HG02938 (cell line): ENCODE results near the gene IL20RB.

Source experiments
- ATAC-seq: cut with Tn5 transposase; IDR thresholded peaks from one replicate; pipeline ENCODE4 v1.9.1; 2021; ENCODE audit warnings: mild to moderate bottlenecking, moderate library complexity; ENCODE audit not compliant: unreplicated experiment

Gene IL20RB

DNA sequence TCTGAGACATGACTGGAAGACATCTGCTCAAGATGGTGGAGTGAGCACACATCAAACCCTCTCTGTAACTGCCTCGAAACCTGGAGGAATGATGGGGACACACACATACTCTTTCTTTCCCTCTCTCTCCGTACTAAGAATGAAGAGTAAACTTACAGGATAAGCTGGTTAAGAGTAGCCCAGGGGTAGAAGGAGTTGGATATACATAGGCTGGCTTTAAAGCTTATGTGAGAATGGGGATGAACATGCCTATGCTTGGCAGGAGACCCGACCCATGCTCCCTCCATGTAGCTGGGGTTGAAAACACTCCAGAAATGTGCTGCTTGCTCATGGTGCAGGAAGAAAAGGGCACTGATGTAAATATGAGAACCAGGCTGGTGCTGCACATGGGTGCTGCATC lies 68.9 kb downstream of the IL20RB start:
- ATAC-seq: no peak

DNA sequence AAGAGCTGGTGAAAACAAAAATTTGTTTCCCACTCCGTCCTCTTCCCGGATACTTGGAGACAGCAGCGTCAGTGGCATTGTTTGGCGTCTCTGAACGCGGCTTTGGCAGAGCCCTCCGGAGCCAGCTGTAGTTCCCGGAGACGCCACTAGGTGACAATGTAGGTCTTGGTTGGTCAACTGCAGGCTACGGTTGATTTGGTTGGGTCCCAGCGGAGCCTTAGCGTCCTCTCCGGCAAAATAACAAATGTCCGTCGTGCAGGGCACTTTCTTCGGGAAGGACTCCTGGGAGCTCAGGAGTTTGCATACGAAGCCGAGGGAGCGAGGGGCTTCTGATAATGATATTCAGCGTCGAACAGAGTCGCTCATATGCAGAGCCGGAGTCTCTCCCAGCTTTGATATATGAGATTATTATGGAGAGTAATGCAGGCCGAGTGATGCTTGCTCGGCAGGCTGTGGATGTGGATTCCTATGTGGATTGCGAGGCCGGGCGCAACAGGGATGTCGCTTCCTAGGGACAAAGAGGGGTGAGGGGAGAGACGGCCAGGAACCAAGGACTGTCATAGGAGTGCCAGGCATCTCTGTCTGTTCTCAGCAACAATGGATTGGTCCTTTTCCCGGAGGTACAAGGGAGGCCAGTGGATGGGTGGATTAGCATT lies 74.8 kb downstream of the IL20RB start:
- peak; percentile 81 for ATAC-seq

DNA sequence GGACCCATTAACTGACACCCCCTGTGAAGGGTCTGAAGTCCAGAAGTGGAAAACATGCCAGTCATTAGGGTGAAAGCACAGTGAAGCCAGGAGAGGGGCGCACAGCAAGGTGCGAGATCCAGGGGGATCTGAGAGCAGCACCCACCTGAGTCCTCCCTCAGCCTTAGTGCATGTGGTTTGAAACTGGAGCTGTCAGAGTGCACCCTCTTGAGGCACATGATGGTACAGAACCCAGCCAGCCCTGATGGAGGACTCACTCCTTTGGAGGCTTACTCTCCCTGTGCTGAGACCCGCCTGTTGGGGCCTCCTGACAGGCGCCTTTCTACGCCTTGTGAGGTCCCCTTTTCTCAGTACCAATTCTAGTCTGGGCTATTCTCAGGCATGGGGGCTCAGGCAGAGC lies 77.8 kb downstream of the IL20RB start:
- ATAC-seq: no peak

DNA sequence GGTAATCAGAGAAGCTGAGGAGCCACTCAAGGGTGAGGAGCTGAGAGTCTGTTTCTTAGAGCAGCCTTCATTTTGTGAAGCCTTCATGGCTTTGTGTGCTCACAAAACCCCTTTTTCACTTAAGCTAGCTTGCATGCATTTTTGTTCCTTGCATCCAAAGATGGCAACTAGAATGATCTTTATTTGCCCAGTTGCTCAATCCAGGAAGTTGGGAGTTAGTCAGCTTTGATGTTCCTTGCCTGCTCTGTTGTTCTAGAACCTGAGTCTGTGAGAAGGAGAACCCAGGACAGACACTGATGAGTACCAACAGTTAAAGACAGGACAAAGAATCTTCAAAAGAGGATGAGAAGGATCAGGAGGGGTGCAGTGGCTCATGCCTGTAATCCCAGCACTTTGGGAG lies 81.8 kb downstream of the IL20RB start:
- ATAC-seq: no peak

DNA sequence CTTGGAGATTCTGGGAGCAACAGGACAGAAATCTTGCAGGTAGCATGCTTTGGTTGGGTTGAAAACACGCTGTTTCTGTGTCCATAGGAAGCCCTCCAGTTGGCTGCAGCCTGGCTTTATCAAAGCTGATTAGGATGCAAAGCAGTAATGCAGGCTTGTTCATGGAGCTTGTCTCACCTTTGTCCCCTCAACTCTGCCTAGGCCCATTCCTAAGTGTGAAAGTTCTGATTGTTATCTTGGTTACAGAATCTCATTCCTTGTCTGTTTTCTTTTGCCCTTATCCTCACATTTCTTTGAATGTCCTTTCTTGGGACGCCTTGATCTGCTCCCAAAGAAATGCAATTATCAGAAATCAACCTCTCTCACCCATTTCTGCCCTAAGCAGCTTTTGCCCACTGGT lies 83.5 kb downstream of the IL20RB start:
- no peak for ATAC-seq

DNA sequence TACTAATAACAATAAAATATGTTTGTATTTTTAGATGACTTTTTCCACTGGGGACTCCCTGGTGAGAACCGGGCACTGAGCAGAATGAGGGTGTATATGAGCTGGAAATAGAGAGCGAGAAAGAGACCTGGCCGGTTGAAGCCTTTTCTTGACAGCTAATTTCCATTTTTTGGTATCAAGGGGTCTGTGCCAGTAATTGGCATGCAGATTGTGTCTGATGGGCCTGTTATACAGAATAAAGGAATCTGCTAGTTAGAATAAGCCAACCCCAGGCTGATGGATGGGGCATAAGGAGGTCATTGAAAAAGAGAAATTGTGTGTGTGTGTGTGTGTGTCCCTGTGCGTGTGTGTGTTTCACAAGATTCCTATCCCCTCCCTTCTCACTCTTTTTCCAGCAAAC lies 83.9 kb downstream of the IL20RB start:
- no peak for ATAC-seq

DNA sequence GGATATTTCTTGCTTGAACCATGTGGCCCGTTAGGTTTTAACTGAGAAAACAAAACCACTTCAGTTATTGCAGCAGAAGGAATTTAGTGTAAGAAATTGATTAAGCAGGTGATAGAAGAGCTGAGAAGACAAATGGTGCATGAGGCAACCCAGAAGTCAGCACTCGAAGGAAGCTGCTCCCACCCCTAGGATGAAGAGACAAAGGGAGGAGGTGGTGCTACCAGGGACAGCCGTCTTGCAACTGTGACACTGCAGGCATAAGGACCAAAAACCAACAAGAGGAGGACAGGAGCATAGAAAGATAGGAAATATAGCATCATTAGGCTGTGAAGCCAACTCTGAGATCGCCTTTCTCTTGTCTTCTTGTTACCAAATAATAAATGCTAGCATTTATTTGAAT lies 89.0 kb downstream of the IL20RB start:
- no peak for ATAC-seq

DNA sequence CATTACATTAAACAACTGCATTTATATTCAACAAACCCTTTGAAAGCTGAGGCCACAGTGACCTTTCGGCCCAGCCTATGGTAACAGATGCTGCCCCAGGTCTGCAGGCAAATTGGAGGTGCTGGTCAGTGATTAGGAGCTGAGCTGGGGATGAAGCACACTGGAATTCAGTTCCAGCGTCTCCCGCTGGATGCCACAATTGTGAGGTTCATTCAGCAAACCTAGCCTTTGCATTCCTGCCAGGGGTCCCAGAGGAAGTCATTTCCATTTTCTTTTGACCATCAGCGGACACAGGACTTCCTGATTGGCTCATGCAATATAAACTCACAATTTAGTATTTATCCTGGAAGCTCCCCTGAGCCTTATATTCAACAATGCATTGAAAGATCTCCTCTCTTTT lies 89.5 kb downstream of the IL20RB start:
- no peak for ATAC-seq

DNA sequence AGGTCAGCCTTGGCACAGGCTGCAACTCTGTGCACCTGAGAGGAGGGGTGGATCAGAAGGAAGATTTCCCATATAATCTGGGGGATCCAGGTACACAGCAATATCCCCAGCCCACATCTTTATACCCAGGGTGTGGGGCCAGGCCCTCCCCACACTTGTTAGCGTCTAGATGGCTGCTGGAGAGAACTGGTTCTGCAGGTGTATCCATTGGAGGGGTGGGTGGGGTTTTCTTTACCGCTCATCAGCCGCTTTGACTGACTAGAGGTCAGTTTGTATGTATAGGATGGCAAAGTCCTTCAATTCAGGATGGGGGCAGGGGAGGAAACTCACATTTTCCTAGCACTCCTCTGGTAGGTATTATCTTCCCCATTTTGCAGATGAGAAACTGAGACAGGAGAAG lies 92.5 kb downstream of the IL20RB start:
- ATAC-seq: no peak

DNA sequence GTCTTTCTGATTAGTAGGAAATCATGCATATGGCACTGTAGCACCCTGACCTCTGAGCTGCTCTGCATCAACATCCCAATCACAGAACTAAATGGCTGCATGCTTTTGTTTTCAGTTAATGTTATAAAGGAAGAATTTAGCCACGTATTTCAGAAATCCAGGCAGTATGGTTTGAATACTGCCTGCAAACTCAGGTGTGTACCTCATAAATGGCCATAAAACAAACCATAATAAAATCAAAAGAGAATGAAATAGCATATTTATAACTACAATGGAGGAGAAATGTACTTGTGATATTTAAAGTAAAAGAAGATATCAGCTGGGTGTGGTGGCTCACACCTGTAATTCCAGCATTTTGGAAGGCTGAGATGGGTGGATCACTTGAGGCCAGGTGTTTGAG lies 94.5 kb downstream of the IL20RB start:
- no peak for ATAC-seq
